PFSK-1 (cell line): Measurements from ENCODE around the gene STK32B.

Source experiments
- FOXP2 ChIP-seq: optimal IDR thresholded peaks from 2 replicates; pipeline ENCODE3; 2011; ENCODE audit warnings: borderline replicate concordance, control low read depth, inconsistent platforms; ENCODE audit not compliant: insufficient read depth; ENCODE audit errors: extremely low read length, extremely low read depth
- POLR2AphosphoS5 ChIP-seq: IDR thresholded peaks from 2 replicates; pipeline ENCODE4 v1.6.1; 2012; ENCODE audit warnings: low read depth, mild to moderate bottlenecking, control low read depth, low read length, moderate library complexity
- REST ChIP-seq, 2 experiments: IDR thresholded peaks; 2 replicates each; pipeline versions ENCODE4 v1.6.1 to v1.8.0; 2011 to 2012; ENCODE audit warnings: low read depth in 2 of 2, low read length in 2 of 2, control low read depth in 1 of 2, inconsistent platforms in 1 of 2, mild to moderate bottlenecking in 1 of 2, moderate library complexity in 1 of 2; ENCODE audit not compliant: insufficient read depth in 1 of 2
- SIN3A ChIP-seq: IDR thresholded peaks from 2 replicates; pipeline ENCODE4 v1.6.1; 2012; ENCODE audit warnings: mild to moderate bottlenecking, low read length, moderate library complexity, borderline replicate concordance; ENCODE audit not compliant: insufficient read depth
- TAF1 ChIP-seq: IDR thresholded peaks from 2 replicates; pipeline ENCODE4 v1.6.1; 2012; ENCODE audit warnings: low read length, control low read depth, borderline replicate concordance; ENCODE audit not compliant: insufficient read depth

STK32B gene

GRCh38 chr4:5307928-5308327, 256.6 kb downstream of the STK32B start:
- TF ChIP-seq FOXP2 (no peak), SIN3A (no peak), TAF1 (no peak), REST (IDR thresholded peaks at IDR 0.05; ENCODE audit: insufficient read depth in 1 of 2, low read depth in 2 of 2, low read length in 2 of 2) (no peak), POLR2AphosphoS5 (no peak)

GRCh38 chr4:5322321-5322720, 271.0 kb downstream of the STK32B start:
- TF ChIP-seq TAF1 (no peak), FOXP2 (no peak), POLR2AphosphoS5 (no peak), REST (IDR thresholded peaks at IDR 0.05; ENCODE audit: insufficient read depth in 1 of 2, low read depth in 2 of 2, low read length in 2 of 2) (no peak), SIN3A (no peak)

GRCh38 chr4:5330339-5330989, 279.2 kb downstream of the STK32B start:
- no peak for TF ChIP-seq POLR2AphosphoS5
- no peak for TF ChIP-seq FOXP2
- TF ChIP-seq TAF1, result no peak
- TF ChIP-seq SIN3A, result no peak

GRCh38 chr4:5337731-5338130, 286.5 kb downstream of the STK32B start:
- no peak for TF ChIP-seq POLR2AphosphoS5
- no peak for TF ChIP-seq SIN3A
- no peak for TF ChIP-seq FOXP2
- no peak for TF ChIP-seq TAF1
- no peak for TF ChIP-seq REST (IDR thresholded peaks at IDR 0.05; ENCODE audit: insufficient read depth in 1 of 2, low read depth in 2 of 2, low read length in 2 of 2)

GRCh38 chr4:5338531-5338930, 287.3 kb downstream of the STK32B start:
- 0 out of 2 replicates have a peak, but pooled peaks have one; percentile 38 for TF ChIP-seq SIN3A
- TF ChIP-seq POLR2AphosphoS5, result no peak

- TF ChIP-seq SIN3A, result no peak
- peak; percentile 43 for TF ChIP-seq FOXP2
Measured at GRCh38 chr4:5340991-5341451, 289.7 kb downstream of the STK32B start.
